Endothelial cell of umbilical vein (primary cell): Measurements from ENCODE around the gene SMIM31.

ENCODE experiments used
- POLR2AphosphoS5 ChIP-seq: IDR thresholded peaks from 2 replicates; pipeline ENCODE4 v1.6.1; 2012; ENCODE audit warnings: low read depth, mild to moderate bottlenecking, control low read depth, low read length, moderate library complexity; ENCODE audit not compliant: insufficient read depth
- TF ChIP-seq, protein P1 (sequence below), 2 donors: IDR thresholded peaks; 1 replicate in 1 of 2; 2 replicates in 1 of 2; pipeline ENCODE4 v1.5.1; 2011; ENCODE audit warnings: low read length in 2 of 2, mild to moderate bottlenecking in 2 of 2, moderate library complexity in 2 of 2, control low read depth in 1 of 2, inconsistent platforms in 1 of 2, low read depth in 1 of 2; ENCODE audit not compliant: insufficient read depth in 1 of 2; ENCODE audit errors: extremely low read depth in 1 of 2

DNA sequence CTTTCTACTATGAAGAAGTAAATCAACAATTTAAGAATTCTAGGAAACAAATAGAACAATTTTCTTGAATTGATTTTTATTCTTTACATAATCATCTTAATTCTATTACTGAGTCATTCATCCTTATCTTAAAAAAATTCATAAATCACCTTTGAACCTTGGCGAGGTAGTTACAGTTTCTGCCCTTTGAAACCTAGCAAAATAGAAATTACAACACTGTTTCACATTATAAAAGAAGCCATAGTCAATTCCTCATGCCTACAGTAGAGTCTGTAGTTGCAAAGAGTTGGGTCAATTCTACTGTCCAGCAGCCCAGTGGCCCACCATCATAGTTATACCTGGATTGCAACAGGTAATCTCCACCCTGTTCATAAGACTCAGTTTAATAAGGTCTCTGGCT, 7.3 kb downstream of the SMIM31 start:
- TF ChIP-seq, protein P1, sequence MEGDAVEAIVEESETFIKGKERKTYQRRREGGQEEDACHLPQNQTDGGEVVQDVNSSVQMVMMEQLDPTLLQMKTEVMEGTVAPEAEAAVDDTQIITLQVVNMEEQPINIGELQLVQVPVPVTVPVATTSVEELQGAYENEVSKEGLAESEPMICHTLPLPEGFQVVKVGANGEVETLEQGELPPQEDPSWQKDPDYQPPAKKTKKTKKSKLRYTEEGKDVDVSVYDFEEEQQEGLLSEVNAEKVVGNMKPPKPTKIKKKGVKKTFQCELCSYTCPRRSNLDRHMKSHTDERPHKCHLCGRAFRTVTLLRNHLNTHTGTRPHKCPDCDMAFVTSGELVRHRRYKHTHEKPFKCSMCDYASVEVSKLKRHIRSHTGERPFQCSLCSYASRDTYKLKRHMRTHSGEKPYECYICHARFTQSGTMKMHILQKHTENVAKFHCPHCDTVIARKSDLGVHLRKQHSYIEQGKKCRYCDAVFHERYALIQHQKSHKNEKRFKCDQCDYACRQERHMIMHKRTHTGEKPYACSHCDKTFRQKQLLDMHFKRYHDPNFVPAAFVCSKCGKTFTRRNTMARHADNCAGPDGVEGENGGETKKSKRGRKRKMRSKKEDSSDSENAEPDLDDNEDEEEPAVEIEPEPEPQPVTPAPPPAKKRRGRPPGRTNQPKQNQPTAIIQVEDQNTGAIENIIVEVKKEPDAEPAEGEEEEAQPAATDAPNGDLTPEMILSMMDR (IDR thresholded peaks at IDR 0.05; ENCODE audit: extremely low read depth in 1 of 2, insufficient read depth in 1 of 2, low read depth in 1 of 2, low read length in 2 of 2): no peak
- no peak for TF ChIP-seq POLR2AphosphoS5
